Testis (tissue), 2 donors: ENCODE results near the gene LMO2.

Experiments used
- CTCF ChIP-seq, 3 experiments: fragments of 450-650 bp in 2 of 3; fragments of 200-600 bp in 1 of 3; sonication (generic) in 1 of 3; IDR thresholded peaks; one replicate each; pipeline ENCODE4 v1.5.1; 2016 to 2019; ENCODE audit warnings: antibody characterized with exemption in 3 of 3, mild to moderate bottlenecking in 2 of 3, moderate library complexity in 1 of 3
- POLR2A ChIP-seq: fragments of 450-650 bp; IDR thresholded peaks from one replicate; pipeline ENCODE4 v1.6.1; 2017; ENCODE audit warnings: antibody characterized with exemption, mild to moderate bottlenecking, moderate library complexity

GRCh38 chr11:33923626-33924025 lies 31.8 kb upstream of the LMO2 start:
- TF ChIP-seq CTCF (IDR thresholded peaks at IDR 0.05) (no peak), POLR2A (no peak)
